ENCODE data around the gene DRICH1.
"Not testable (repeated sequence)": the region's sequence is repeated elsewhere in the genome, so short reads cannot be mapped to it uniquely, and the experiment has no call there.

The DRICH1 gene

GRCh38 chr22:23569291-23569690, 62.8 kb downstream of the DRICH1 start:
- DNase-seq (ENCODE audit: low read depth), result no peak

GRCh38 chr22:23566705-23567475, 65.2 kb downstream of the DRICH1 start:
- DNase-seq (ENCODE audit: low read depth), result no peak

GRCh38 chr22:23565915-23566704, 66.0 kb downstream of the DRICH1 start:
- DNase-seq (ENCODE audit: low read depth), result no peak

- no peak for DNase-seq (ENCODE audit: low read depth)
Observed at GRCh38 chr22:23565305-23565914, 66.7 kb downstream of the DRICH1 start.

GRCh38 chr22:23564276-23564675, 67.8 kb downstream of the DRICH1 start:
- no peak for DNase-seq (ENCODE audit: low read depth)

- no peak for DNase-seq (ENCODE audit: low read depth)
Observed at GRCh38 chr22:23563111-23563510, 69.0 kb downstream of the DRICH1 start.

- DNase-seq (ENCODE audit: low read depth), result no peak
Observed at GRCh38 chr22:23562186-23562585, 69.9 kb downstream of the DRICH1 start.

GRCh38 chr22:23561025-23561510, 71.1 kb downstream of the DRICH1 start:
- not testable (repeated sequence) for DNase-seq (ENCODE audit: low read depth)

- DNase-seq (ENCODE audit: low read depth), result not testable (repeated sequence)
Observed at GRCh38 chr22:23560215-23560614, 71.9 kb downstream of the DRICH1 start.

All from stromal cell of bone marrow (primary cell).